ENCODE results near the gene NPM1.

- TF ChIP-seq CTCF (IDR thresholded peaks at IDR 0.05) (no peak), POLR2A (IDR thresholded peaks at IDR 0.05) (no peak)
These were observed 18.6 kb upstream of the NPM1 start for GRCh38 chr5:171369056-171369455.

Data from lower leg skin (tissue), 3 donors.